Measurements from ENCODE around the gene PDHX. TPM values are rescaled to one million over a fixed set of nuclear protein-coding genes. Genes with fewer than 3 reads are reported as not detected.
"Not testable (repeated sequence)": the region's sequence is repeated elsewhere in the genome, so short reads cannot be mapped to it uniquely, and the experiment has no call there.

The PDHX gene
- polyA plus RNA-seq, 1 donor (not counting 4 experiments of a cell fraction or from before 2014, with no cell fraction given) = 28.5 TPM

DNA sequence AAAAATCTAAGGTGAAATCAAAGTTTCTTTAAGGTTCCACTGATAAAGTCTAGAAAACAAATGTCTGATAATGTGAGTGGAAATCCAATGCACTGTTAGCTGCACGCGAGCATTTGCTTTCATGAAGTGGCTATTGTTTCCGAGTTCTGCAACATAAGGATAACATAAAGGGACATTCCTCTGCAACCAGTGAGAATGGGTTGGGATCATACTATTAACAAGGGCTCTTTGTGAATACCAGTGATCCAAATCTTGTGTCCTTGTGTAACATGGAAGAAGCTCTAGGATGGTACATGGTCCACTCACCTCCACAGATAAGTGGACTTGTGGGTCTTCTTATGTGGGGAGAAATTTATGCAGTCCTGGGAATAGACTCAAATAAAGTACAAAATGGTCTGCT lies 24.8 kb upstream of the PDHX start:
- no peak for TF ChIP-seq EZH2 (IDR thresholded peaks at IDR 0.05; ENCODE audit: low read length)
- TF ChIP-seq, protein P1, sequence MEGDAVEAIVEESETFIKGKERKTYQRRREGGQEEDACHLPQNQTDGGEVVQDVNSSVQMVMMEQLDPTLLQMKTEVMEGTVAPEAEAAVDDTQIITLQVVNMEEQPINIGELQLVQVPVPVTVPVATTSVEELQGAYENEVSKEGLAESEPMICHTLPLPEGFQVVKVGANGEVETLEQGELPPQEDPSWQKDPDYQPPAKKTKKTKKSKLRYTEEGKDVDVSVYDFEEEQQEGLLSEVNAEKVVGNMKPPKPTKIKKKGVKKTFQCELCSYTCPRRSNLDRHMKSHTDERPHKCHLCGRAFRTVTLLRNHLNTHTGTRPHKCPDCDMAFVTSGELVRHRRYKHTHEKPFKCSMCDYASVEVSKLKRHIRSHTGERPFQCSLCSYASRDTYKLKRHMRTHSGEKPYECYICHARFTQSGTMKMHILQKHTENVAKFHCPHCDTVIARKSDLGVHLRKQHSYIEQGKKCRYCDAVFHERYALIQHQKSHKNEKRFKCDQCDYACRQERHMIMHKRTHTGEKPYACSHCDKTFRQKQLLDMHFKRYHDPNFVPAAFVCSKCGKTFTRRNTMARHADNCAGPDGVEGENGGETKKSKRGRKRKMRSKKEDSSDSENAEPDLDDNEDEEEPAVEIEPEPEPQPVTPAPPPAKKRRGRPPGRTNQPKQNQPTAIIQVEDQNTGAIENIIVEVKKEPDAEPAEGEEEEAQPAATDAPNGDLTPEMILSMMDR (optimal IDR thresholded peaks at IDR 0.05 in 1 of 3, IDR thresholded peaks at IDR 0.05 in 1 of 3, conservative IDR thresholded peaks at IDR 0.05 in 1 of 3; ENCODE audit: extremely low read depth in 1 of 3, insufficient read depth in 2 of 3, low read length in 3 of 3) = no peak
- no peak overlapping the region for H3K4me2 ChIP-seq (ENCODE audit: control insufficient read depth, extremely low read depth, insufficient read depth, low read depth, low read length)
- no peaks in the 10 kb centered on the region for H3K9me1 ChIP-seq (ENCODE audit: control insufficient read depth, extremely low read depth, insufficient read depth, low read length)
- no peaks in the 10 kb centered on the region for H3K79me2 ChIP-seq (ENCODE audit: control insufficient read depth, insufficient read depth, low read length)
- H3K36me3 ChIP-seq (ENCODE audit: control insufficient read depth in 2 of 2, extremely low read depth in 1 of 2, insufficient read depth in 2 of 2, low read length in 2 of 2) = no peaks in the 10 kb centered on the region
- H3K27me3 ChIP-seq (ENCODE audit: control insufficient read depth, extremely low read depth, insufficient read depth, low read length) = no peaks in the 10 kb centered on the region
- no peak overlapping the region for H3K9ac ChIP-seq (ENCODE audit: control insufficient read depth, extremely low read depth, insufficient read depth, low read length)
- H3K9me3 ChIP-seq (ENCODE audit: control insufficient read depth, low read depth, low read length) = no peaks in the 10 kb centered on the region
- no peak overlapping the region for H3K27ac ChIP-seq (ENCODE audit: control insufficient read depth, insufficient read depth, low read length)
- H2AFZ ChIP-seq (ENCODE audit: control insufficient read depth, low read length) = no peak overlapping the region
- no peak overlapping the region for H3K4me3 ChIP-seq (ENCODE audit: control insufficient read depth in 2 of 3, extremely low read depth in 1 of 3, insufficient read depth in 2 of 3, low read depth in 1 of 3, low read length in 3 of 3)
- no peaks in the 10 kb centered on the region for H3K4me1 ChIP-seq (ENCODE audit: control insufficient read depth, extremely low read depth, insufficient read depth, low read length)
- DNase-seq (ENCODE audit: low read depth, low spot score) (no peak), FAIRE-seq (peak; percentile 20)
- dilution Hi-C loops (cut with MboI; ENCODE audit: extremely low pct_ligation_motif_present, low sequenced_read_pairs) = no loop called here
- H4K20me1 ChIP-seq (ENCODE audit: control insufficient read depth, extremely low read depth, insufficient read depth, low read length) = no peaks in the 10 kb centered on the region

- dilution Hi-C loops (cut with MboI; ENCODE audit: extremely low pct_ligation_motif_present, low sequenced_read_pairs) = no loop called here
- H3K4me1 ChIP-seq (ENCODE audit: control insufficient read depth, extremely low read depth, insufficient read depth, low read length) = no peaks in the 10 kb centered on the region
- H3K27me3 ChIP-seq (ENCODE audit: control insufficient read depth, extremely low read depth, insufficient read depth, low read length) = no peaks in the 10 kb centered on the region
- TF ChIP-seq, protein P1 (optimal IDR thresholded peaks at IDR 0.05 in 1 of 3, IDR thresholded peaks at IDR 0.05 in 1 of 3, conservative IDR thresholded peaks at IDR 0.05 in 1 of 3; ENCODE audit: extremely low read depth in 1 of 3, insufficient read depth in 2 of 3, low read length in 3 of 3) = no peak
- H3K9ac ChIP-seq (ENCODE audit: control insufficient read depth, extremely low read depth, insufficient read depth, low read length) = no peak overlapping the region
- DNase-seq (ENCODE audit: low read depth, low spot score) (no peak), FAIRE-seq (no peak)
- no peak overlapping the region for H3K27ac ChIP-seq (ENCODE audit: control insufficient read depth, insufficient read depth, low read length)
- no peak overlapping the region for H2AFZ ChIP-seq (ENCODE audit: control insufficient read depth, low read length)
- no peak overlapping the region for H3K4me2 ChIP-seq (ENCODE audit: control insufficient read depth, extremely low read depth, insufficient read depth, low read depth, low read length)
- no peaks in the 10 kb centered on the region for H3K79me2 ChIP-seq (ENCODE audit: control insufficient read depth, insufficient read depth, low read length)
- no peaks in the 10 kb centered on the region for H3K36me3 ChIP-seq (ENCODE audit: control insufficient read depth in 2 of 2, extremely low read depth in 1 of 2, insufficient read depth in 2 of 2, low read length in 2 of 2)
- no peaks in the 10 kb centered on the region for H3K9me1 ChIP-seq (ENCODE audit: control insufficient read depth, extremely low read depth, insufficient read depth, low read length)
- no peak overlapping the region for H3K4me3 ChIP-seq (ENCODE audit: control insufficient read depth in 2 of 3, extremely low read depth in 1 of 3, insufficient read depth in 2 of 3, low read depth in 1 of 3, low read length in 3 of 3)
- H4K20me1 ChIP-seq (ENCODE audit: control insufficient read depth, extremely low read depth, insufficient read depth, low read length) = no peaks in the 10 kb centered on the region
- no peaks in the 10 kb centered on the region for H3K9me3 ChIP-seq (ENCODE audit: control insufficient read depth, low read depth, low read length)
Observed at GRCh38 chr11:34893416-34893815, 23.0 kb upstream of the PDHX start.

GRCh38 chr11:34896191-34896590 lies 20.2 kb upstream of the PDHX start:
- H3K4me1 ChIP-seq (ENCODE audit: control insufficient read depth, extremely low read depth, insufficient read depth, low read length); H3K9ac ChIP-seq (ENCODE audit: control insufficient read depth, extremely low read depth, insufficient read depth, low read length); DNase-seq (ENCODE audit: low read depth, low spot score); H4K20me1 ChIP-seq (ENCODE audit: control insufficient read depth, extremely low read depth, insufficient read depth, low read length); H3K4me3 ChIP-seq (ENCODE audit: control insufficient read depth in 2 of 3, extremely low read depth in 1 of 3, insufficient read depth in 2 of 3, low read depth in 1 of 3, low read length in 3 of 3); H3K9me1 ChIP-seq (ENCODE audit: control insufficient read depth, extremely low read depth, insufficient read depth, low read length); FAIRE-seq; H3K36me3 ChIP-seq (ENCODE audit: control insufficient read depth in 2 of 2, extremely low read depth in 1 of 2, insufficient read depth in 2 of 2, low read length in 2 of 2); dilution Hi-C loops (cut with MboI; ENCODE audit: extremely low pct_ligation_motif_present, low sequenced_read_pairs); H3K27me3 ChIP-seq (ENCODE audit: control insufficient read depth, extremely low read depth, insufficient read depth, low read length); H2AFZ ChIP-seq (ENCODE audit: control insufficient read depth, low read length); H3K27ac ChIP-seq (ENCODE audit: control insufficient read depth, insufficient read depth, low read length); H3K79me2 ChIP-seq (ENCODE audit: control insufficient read depth, insufficient read depth, low read length); H3K4me2 ChIP-seq (ENCODE audit: control insufficient read depth, extremely low read depth, insufficient read depth, low read depth, low read length); H3K9me3 ChIP-seq (ENCODE audit: control insufficient read depth, low read depth, low read length): not testable (repeated sequence)

Data from keratinocyte (primary cell).